SK-N-SH (cell line): ENCODE results near the gene TNNC1.

Experiments used
- CTCF ChIP-seq: fragments of 200-600 bp; sonication (generic); IDR thresholded peaks from 2 replicates; pipeline ENCODE4 v1.6.1; 2017; ENCODE audit warnings: antibody characterized with exemption, mild to moderate bottlenecking, moderate library complexity
- EP300 ChIP-seq, 2 experiments: IDR thresholded peaks; 2 replicates each; pipeline versions ENCODE4 v1.4.0 to v1.6.1; 2012; ENCODE audit warnings: borderline replicate concordance in 1 of 2, low read depth in 1 of 2, low read length in 1 of 2
- GATA2 ChIP-seq: sonication (generic); formaldehyde crosslinking; IDR thresholded peaks from 2 replicates; pipeline ENCODE4 v1.5.0; 2020; ENCODE audit warnings: mild to moderate bottlenecking, missing genetic modification reagents
- MAX ChIP-seq: IDR thresholded peaks from 2 replicates; pipeline ENCODE4 v1.4.0; 2012; ENCODE audit warnings: low read depth
- MXI1 ChIP-seq: IDR thresholded peaks from 2 replicates; pipeline ENCODE4 v1.6.1; 2012; ENCODE audit warnings: mild to moderate bottlenecking, low read depth, low read length, improper control_type of control experiment
- NRF1 ChIP-seq: IDR thresholded peaks from 2 replicates; pipeline ENCODE4 v1.6.1; 2012; ENCODE audit warnings: low read depth, mild to moderate bottlenecking, low read length
- POLR2AphosphoS5 ChIP-seq: IDR thresholded peaks from 2 replicates; pipeline ENCODE4 v1.6.1; 2012; ENCODE audit warnings: low read depth, low read length
- YY1 ChIP-seq: IDR thresholded peaks from 2 replicates; pipeline ENCODE4 v1.4.0; 2012; ENCODE audit warnings: low read depth, mild to moderate bottlenecking
- TF ChIP-seq, protein P1 (sequence below): fragments of 150-350 bp; IDR thresholded peaks from 2 replicates; pipeline ENCODE4 v1.6.1; 2017; ENCODE audit warnings: antibody characterized with exemption, low read length, low read depth, borderline replicate concordance
- TF ChIP-seq, protein P2 (sequence below): IDR thresholded peaks from 2 replicates; pipeline ENCODE4 v1.6.1; 2012; ENCODE audit warnings: mild to moderate bottlenecking, low read depth, low read length, moderate library complexity

DNA sequence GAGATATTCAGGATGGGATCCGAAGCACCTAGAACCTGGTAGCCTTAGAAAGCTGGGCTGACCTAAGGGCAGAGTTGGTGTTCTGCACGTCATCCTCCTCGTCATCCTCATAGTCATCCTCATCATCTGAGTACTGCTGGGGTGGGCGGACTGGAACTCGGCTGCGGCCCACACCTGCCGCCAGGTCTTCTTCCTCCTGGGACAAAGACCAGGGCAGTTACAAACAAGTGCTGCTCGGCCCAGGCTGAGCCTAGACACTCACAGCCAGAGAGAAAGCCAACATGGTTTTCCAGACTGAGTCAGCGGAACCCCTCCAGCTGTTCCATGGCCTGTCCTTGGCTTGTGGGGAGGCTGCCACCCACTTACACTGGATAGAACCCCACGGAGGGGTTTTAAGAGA is 49.5 kb downstream of the TNNC1 start:
- no peak for TF ChIP-seq MXI1
- TF ChIP-seq CTCF, result no peak
- TF ChIP-seq EP300 (IDR thresholded peaks at IDR 0.05; ENCODE audit: borderline replicate concordance in 1 of 2, low read depth in 1 of 2, low read length in 1 of 2), result no peak
- no peak for TF ChIP-seq GATA2 (CRISPR knock-in tag)
- TF ChIP-seq, protein P1, sequence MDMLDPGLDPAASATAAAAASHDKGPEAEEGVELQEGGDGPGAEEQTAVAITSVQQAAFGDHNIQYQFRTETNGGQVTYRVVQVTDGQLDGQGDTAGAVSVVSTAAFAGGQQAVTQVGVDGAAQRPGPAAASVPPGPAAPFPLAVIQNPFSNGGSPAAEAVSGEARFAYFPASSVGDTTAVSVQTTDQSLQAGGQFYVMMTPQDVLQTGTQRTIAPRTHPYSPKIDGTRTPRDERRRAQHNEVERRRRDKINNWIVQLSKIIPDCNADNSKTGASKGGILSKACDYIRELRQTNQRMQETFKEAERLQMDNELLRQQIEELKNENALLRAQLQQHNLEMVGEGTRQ, result no peak
- no peak for TF ChIP-seq YY1
- TF ChIP-seq NRF1, result no peak
- no peak for TF ChIP-seq POLR2AphosphoS5
- TF ChIP-seq, protein P2, sequence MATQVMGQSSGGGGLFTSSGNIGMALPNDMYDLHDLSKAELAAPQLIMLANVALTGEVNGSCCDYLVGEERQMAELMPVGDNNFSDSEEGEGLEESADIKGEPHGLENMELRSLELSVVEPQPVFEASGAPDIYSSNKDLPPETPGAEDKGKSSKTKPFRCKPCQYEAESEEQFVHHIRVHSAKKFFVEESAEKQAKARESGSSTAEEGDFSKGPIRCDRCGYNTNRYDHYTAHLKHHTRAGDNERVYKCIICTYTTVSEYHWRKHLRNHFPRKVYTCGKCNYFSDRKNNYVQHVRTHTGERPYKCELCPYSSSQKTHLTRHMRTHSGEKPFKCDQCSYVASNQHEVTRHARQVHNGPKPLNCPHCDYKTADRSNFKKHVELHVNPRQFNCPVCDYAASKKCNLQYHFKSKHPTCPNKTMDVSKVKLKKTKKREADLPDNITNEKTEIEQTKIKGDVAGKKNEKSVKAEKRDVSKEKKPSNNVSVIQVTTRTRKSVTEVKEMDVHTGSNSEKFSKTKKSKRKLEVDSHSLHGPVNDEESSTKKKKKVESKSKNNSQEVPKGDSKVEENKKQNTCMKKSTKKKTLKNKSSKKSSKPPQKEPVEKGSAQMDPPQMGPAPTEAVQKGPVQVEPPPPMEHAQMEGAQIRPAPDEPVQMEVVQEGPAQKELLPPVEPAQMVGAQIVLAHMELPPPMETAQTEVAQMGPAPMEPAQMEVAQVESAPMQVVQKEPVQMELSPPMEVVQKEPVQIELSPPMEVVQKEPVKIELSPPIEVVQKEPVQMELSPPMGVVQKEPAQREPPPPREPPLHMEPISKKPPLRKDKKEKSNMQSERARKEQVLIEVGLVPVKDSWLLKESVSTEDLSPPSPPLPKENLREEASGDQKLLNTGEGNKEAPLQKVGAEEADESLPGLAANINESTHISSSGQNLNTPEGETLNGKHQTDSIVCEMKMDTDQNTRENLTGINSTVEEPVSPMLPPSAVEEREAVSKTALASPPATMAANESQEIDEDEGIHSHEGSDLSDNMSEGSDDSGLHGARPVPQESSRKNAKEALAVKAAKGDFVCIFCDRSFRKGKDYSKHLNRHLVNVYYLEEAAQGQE, result no peak
- no peak for TF ChIP-seq MAX
